Raji (cell line): ENCODE results near the gene IMMT.

ENCODE experiments used
- POLR2A ChIP-seq: IDR thresholded peaks from 2 replicates; pipeline ENCODE4 v1.6.1; 2011; ENCODE audit warnings: low read depth, low read length, control low read depth; ENCODE audit not compliant: insufficient read depth

The IMMT gene

DNA sequence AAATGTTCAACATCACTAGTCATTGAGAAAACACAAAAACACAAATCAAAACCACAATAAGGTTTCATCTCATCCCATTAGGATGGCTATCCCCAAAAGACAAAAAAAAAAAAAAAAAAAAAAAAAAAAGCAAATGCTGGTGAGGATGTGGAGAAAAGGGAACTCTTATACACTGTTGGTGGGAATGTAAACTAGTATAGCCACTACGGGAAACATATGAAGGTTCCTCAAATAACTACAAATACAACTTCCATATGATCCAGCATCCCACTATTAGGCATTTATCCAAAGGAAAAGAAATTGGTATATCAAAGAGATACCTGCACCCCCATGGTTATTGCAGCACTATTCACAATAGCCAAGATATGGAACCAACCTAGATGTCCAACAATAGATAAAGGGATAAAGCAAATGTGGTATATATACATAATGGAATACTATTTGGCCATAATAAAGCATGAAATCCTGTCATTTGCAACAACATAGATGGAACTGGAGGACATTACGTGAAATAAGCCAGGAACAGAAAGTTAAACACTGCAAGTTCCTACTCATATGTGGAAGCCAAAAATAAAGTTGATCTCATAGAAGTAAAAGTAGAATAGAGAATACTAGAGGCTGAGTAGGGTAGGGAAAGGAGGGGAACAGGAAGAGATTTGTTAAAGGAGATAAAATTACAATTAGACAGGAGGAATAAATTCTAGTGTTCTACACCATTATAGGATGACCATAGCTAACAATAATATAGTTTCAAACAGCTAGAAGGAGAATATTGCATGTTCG lies 98.0 kb downstream of the IMMT start:
- no peak for TF ChIP-seq POLR2A

- TF ChIP-seq POLR2A: no peak
These were observed 101.0 kb downstream of the IMMT start for GRCh38 chr2:86094229-86094628.
